ENCODE measurements around the gene IFT52. TPM values are rescaled to one million over a fixed set of nuclear protein-coding genes. Genes with fewer than 3 reads are reported as not detected.

The IFT52 gene
- polyA plus RNA-seq, 2 of the 4 experiments (the other 2 are of a cell fraction) = 26.3 to 42.2 TPM

GRCh38 chr20:43559147-43559987 lies 31.4 kb upstream of the IFT52 start:
- ATAC-seq = no peak
- 50% methylated on average over 8 of the region's 8 CpGs for WGBS (ENCODE audit: missing lambda C conversion rate)
- DNase-seq (ENCODE audit: low read depth in 1 of 2, low spot score in 1 of 2) = no peak
- TF ChIP-seq CHD2 (IDR thresholded peaks at IDR 0.05; ENCODE audit: low read length, partially characterized antibody) (no peak), KDM5A (IDR thresholded peaks at IDR 0.05) (no peak), HEYL (CRISPR knock-in tag; IDR thresholded peaks at IDR 0.05) (no peak), EHMT2 (IDR thresholded peaks at IDR 0.05; ENCODE audit: low read depth) (no peak), POLR2AphosphoS2 (conservative IDR thresholded peaks at IDR 0.05; ENCODE audit: low read length) (no peak), TFCP2L1 (CRISPR knock-in tag; IDR thresholded peaks at IDR 0.05) (no peak), NFE2L2 (conservative IDR thresholded peaks at IDR 0.05; ENCODE audit: low read length) (no peak), ZFP36 (IDR thresholded peaks at IDR 0.05; ENCODE audit: borderline replicate concordance, partially characterized antibody) (no peak), HDAC2 (IDR thresholded peaks at IDR 0.05) (no peak), BHLHE40 (IDR thresholded peaks at IDR 0.05; ENCODE audit: low read depth, low read length) (no peak), RARB (CRISPR knock-in tag; IDR thresholded peaks at IDR 0.05) (no peak), MAZ (IDR thresholded peaks at IDR 0.05; ENCODE audit: borderline replicate concordance, low read depth, low read length) (no peak)
- TF ChIP-seq, protein P1, sequence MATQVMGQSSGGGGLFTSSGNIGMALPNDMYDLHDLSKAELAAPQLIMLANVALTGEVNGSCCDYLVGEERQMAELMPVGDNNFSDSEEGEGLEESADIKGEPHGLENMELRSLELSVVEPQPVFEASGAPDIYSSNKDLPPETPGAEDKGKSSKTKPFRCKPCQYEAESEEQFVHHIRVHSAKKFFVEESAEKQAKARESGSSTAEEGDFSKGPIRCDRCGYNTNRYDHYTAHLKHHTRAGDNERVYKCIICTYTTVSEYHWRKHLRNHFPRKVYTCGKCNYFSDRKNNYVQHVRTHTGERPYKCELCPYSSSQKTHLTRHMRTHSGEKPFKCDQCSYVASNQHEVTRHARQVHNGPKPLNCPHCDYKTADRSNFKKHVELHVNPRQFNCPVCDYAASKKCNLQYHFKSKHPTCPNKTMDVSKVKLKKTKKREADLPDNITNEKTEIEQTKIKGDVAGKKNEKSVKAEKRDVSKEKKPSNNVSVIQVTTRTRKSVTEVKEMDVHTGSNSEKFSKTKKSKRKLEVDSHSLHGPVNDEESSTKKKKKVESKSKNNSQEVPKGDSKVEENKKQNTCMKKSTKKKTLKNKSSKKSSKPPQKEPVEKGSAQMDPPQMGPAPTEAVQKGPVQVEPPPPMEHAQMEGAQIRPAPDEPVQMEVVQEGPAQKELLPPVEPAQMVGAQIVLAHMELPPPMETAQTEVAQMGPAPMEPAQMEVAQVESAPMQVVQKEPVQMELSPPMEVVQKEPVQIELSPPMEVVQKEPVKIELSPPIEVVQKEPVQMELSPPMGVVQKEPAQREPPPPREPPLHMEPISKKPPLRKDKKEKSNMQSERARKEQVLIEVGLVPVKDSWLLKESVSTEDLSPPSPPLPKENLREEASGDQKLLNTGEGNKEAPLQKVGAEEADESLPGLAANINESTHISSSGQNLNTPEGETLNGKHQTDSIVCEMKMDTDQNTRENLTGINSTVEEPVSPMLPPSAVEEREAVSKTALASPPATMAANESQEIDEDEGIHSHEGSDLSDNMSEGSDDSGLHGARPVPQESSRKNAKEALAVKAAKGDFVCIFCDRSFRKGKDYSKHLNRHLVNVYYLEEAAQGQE (IDR thresholded peaks at IDR 0.05) = no peak
- peak overlapping the region; percentile 82 for H3K4me2 ChIP-seq
- H3K27ac ChIP-seq = peak overlapping the region; percentile 97
- ChIA-PET CTCF (interaction anchor here (0.6 to 5.4 kb wide), 5 partner anchors 9 to 533 kb away, joined by 3 to 56 read pairs (median 4); no protein-coding TSS in a partner anchor), POLR2A (interaction anchor here (0.5 to 1.6 kb wide), 4 partner anchors 14 to 133 kb away, joined by 3 to 12 read pairs (median 4); partner anchors contain the start of gene IFT52)
- H3K9me3 ChIP-seq = no peaks in the 10 kb centered on the region
- peaks cover 40% of the 10 kb centered on the region for H3K4me1 ChIP-seq
- no peak for FAIRE-seq
- peak overlapping the region; percentile 22; the same call in 1 of the 3 replicates for H3K4me3 ChIP-seq

GRCh38 chr20:43560974-43561373 lies 29.8 kb upstream of the IFT52 start:
- ATAC-seq (no peak), FAIRE-seq (no peak), DNase-seq (ENCODE audit: low read depth in 1 of 2, low spot score in 1 of 2) (no peak)
- Histone ChIP-seq H3K4me2 (no peak overlapping the region), H3K9me3 (no peaks in the 10 kb centered on the region), H3K4me3 (no peak overlapping the region), H3K4me1 (peaks cover 37% of the 10 kb centered on the region), H3K27ac (peak overlapping the region in 1 of 2 experiments; percentile 52; a peak in 2 of 6 replicates)
- ChIA-PET POLR2A (interaction anchor here (0.7 kb wide), 1 partner anchor 30 kb away, joined by 3 read pairs; the partner anchor contains the start of gene IFT52), CTCF (interaction anchor here (1.0 to 1.3 kb wide), 3 partner anchors 18 to 32 kb away, joined by 3 read pairs; no protein-coding TSS in a partner anchor)
- no peak for TF ChIP-seq FOXS1 (CRISPR knock-in tag; IDR thresholded peaks at IDR 0.05)
- TF ChIP-seq MAFK (IDR thresholded peaks at IDR 0.05; ENCODE audit: partially characterized antibody) = no peak
- TF ChIP-seq TFCP2L1 (CRISPR knock-in tag; IDR thresholded peaks at IDR 0.05) = no peak
- no peak for TF ChIP-seq CBX8 (IDR thresholded peaks at IDR 0.05)
- no peak for TF ChIP-seq EHF (CRISPR knock-in tag; IDR thresholded peaks at IDR 0.05)
- no peak for TF ChIP-seq ESRRA (IDR thresholded peaks at IDR 0.05; ENCODE audit: borderline replicate concordance, low read length)
- no peak for TF ChIP-seq SMC3 (IDR thresholded peaks at IDR 0.05)
- TF ChIP-seq RNF2 (IDR thresholded peaks at IDR 0.05; ENCODE audit: borderline replicate concordance, low read depth) = no peak
- TF ChIP-seq, protein P1 (IDR thresholded peaks at IDR 0.05) = no peak
- no peak for TF ChIP-seq RAD21 (conservative IDR thresholded peaks at IDR 0.05 in 1 of 2, IDR thresholded peaks at IDR 0.05 in 1 of 2)
- no peak for TF ChIP-seq HOXA7 (CRISPR knock-in tag; IDR thresholded peaks at IDR 0.05)
- TF ChIP-seq POLR2AphosphoS2 (conservative IDR thresholded peaks at IDR 0.05; ENCODE audit: low read length) = no peak
- TF ChIP-seq, protein P2, sequence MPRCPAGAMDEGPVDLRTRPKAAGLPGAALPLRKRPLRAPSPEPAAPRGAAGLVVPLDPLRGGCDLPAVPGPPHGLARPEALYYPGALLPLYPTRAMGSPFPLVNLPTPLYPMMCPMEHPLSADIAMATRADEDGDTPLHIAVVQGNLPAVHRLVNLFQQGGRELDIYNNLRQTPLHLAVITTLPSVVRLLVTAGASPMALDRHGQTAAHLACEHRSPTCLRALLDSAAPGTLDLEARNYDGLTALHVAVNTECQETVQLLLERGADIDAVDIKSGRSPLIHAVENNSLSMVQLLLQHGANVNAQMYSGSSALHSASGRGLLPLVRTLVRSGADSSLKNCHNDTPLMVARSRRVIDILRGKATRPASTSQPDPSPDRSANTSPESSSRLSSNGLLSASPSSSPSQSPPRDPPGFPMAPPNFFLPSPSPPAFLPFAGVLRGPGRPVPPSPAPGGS (IDR thresholded peaks at IDR 0.05) = no peak
- no peak for TF ChIP-seq HDAC2 (IDR thresholded peaks at IDR 0.05)
- TF ChIP-seq, protein P3, sequence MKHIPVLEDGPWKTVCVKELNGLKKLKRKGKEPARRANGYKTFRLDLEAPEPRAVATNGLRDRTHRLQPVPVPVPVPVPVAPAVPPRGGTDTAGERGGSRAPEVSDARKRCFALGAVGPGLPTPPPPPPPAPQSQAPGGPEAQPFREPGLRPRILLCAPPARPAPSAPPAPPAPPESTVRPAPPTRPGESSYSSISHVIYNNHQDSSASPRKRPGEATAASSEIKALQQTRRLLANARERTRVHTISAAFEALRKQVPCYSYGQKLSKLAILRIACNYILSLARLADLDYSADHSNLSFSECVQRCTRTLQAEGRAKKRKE (CRISPR knock-in tag; IDR thresholded peaks at IDR 0.05; ENCODE audit: low read depth) = no peak
- no peak for TF ChIP-seq NR3C1 (IDR thresholded peaks at IDR 0.05)
- TF ChIP-seq MYC (IDR thresholded peaks at IDR 0.05; ENCODE audit: borderline replicate concordance, low read length) = no peak
- WGBS (ENCODE audit: missing lambda C conversion rate) = 92% methylated on average over 3 of the region's 3 CpGs

Data from A549 (cell line).